ENCODE measurements around the gene ZNF239. TPM values are rescaled to one million over a fixed set of nuclear protein-coding genes. Genes with fewer than 3 reads are reported as not detected.
"Not testable (repeated sequence)": the region's sequence is repeated elsewhere in the genome, so short reads cannot be mapped to it uniquely, and the experiment has no call there.

The ZNF239 gene
- total and polyA plus RNA-seq, 2 experiments from 2014 or later = 6.2 to 6.8 TPM

DNA sequence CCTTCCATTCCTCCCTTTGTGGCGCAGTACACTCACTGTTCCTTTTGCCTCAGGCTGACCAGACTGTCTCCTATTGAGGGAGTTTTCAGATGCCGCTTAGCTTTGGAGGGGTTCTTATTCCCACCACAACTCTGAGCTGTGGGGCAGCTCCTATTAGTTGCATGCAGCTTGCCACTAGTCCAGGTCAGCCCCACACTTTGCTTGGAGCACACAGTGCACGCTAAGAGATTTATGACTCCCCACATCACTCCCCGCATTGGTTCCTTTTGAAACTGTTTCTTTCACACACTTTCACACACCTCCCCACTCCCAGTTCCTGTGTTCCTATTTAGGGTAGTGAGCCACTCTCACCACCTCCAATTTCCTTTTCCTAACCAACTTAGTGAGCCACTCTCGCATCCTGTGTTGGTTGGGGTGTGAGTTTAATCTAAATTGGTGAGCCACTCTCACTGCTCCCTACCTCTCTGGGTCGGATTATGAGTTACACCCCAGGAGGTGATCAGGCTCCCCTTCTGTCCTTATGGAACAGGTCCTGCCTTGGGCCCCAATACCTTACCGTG is 21.4 kb upstream of the ZNF239 start:
- 66 to 71% methylated on average over 7 of the region's 7 CpGs for WGBS, 2 experiments (ENCODE audit: low coverage in 1 of 2, low lambda C conversion rate in 2 of 2, missing lambda C conversion rate in 2 of 2)

DNA sequence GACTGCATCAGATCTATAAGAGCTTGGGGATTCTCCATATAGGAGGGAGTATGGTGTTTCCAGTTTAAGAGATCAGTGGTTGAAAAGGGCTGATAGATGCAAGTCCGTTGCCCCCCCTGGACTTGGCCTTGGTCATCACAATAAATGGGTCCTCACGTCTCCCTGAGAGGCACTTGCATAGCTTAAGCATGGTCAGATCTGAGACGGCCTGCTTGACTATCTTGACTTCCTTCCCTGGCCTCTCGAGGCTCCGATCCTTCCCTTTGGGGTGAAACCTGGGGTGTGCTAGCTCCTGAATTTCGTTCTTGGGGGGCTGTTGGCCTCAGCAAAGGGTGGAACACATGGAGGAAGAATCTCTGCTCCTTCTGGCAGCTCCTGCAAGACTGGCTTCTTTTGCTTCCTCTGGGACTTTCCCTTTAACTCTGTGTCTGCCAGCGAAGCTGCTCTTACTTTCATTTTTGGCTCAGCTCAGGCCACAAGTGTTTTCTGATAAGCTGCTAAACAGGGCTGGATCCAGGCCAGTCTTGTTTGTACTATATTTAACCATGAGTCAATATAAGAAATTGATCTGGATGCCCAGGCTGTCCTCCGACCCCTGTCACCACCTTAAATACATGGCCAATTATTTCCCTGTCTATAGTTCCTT is 20.7 kb upstream of the ZNF239 start:
- H3K4me3 ChIP-seq = peak overlapping the region; percentile 46
- H2AFZ ChIP-seq = peak overlapping the region; percentile 85
- no peaks in the 10 kb centered on the region for H3K36me3 ChIP-seq (ENCODE audit: low read depth)
- H3K9ac ChIP-seq = peak overlapping the region; percentile 46
- H3K4me1 ChIP-seq (ENCODE audit: insufficient read depth) = no peaks in the 10 kb centered on the region
- no peaks in the 10 kb centered on the region for H3K79me2 ChIP-seq (ENCODE audit: insufficient read depth)
- in situ Hi-C loops (cut with MboI) = no loop called here
- H3F3A ChIP-seq (ENCODE audit: insufficient read depth) = no peaks in the 10 kb centered on the region
- no peak for TF ChIP-seq EZH2 (IDR thresholded peaks at IDR 0.05; ENCODE audit: insufficient read depth, poor library complexity, severe bottlenecking)
- no peak for TF ChIP-seq EZH2phosphoT487 (IDR thresholded peaks at IDR 0.05; ENCODE audit: insufficient read depth, low read depth)
- H3K27me3 ChIP-seq (replicated peaks; ENCODE audit: insufficient read depth) = 0 out of 2 replicates have a peak, but pooled peaks cover 6% of the 10 kb centered on the region
- no peaks in the 10 kb centered on the region for H3K9me3 ChIP-seq (ENCODE audit: low read depth)
- H3K4me2 ChIP-seq (ENCODE audit: unreplicated experiment) = peak overlapping the region; percentile 73
- 26 to 34% methylated on average over 8 of the region's 8 CpGs for WGBS, 2 experiments (ENCODE audit: low coverage in 1 of 2, low lambda C conversion rate in 2 of 2, missing lambda C conversion rate in 2 of 2)
- DNase-seq = peak; percentile 41
- no peaks in the 10 kb centered on the region for H3K9me2 ChIP-seq (ENCODE audit: insufficient read depth)
- no peak overlapping the region for H3K27ac ChIP-seq
- H4K20me1 ChIP-seq (ENCODE audit: insufficient read depth) = no peaks in the 10 kb centered on the region

More for the DNA sequence above, 21.4 kb upstream of the ZNF239 start:
- Histone ChIP-seq H3K36me3 (ENCODE audit: low read depth) (no peaks in the 10 kb centered on the region), H3K4me1 (ENCODE audit: insufficient read depth) (no peaks in the 10 kb centered on the region), H3K4me3 (peak overlapping the region; percentile 46; the same call in 1 of the 2 replicates), H3K9me2 (ENCODE audit: insufficient read depth) (no peaks in the 10 kb centered on the region), H3K9me3 (ENCODE audit: low read depth) (no peaks in the 10 kb centered on the region), H3K9ac (no peak overlapping the region), H3F3A (ENCODE audit: insufficient read depth) (no peaks in the 10 kb centered on the region), H3K27me3 (replicated peaks; ENCODE audit: insufficient read depth) (0 out of 2 replicates have a peak, but pooled peaks cover 3% of the 10 kb centered on the region), H3K4me2 (ENCODE audit: unreplicated experiment) (peak overlapping the region; percentile 73), H3K79me2 (ENCODE audit: insufficient read depth) (no peaks in the 10 kb centered on the region), H4K20me1 (ENCODE audit: insufficient read depth) (no peaks in the 10 kb centered on the region), H3K27ac (no peak overlapping the region), H2AFZ (peak overlapping the region; percentile 85)
- DNase-seq = peak; percentile 5
- no peak for TF ChIP-seq EZH2 (IDR thresholded peaks at IDR 0.05; ENCODE audit: insufficient read depth, poor library complexity, severe bottlenecking)
- no peak for TF ChIP-seq EZH2phosphoT487 (IDR thresholded peaks at IDR 0.05; ENCODE audit: insufficient read depth, low read depth)
- in situ Hi-C loops (cut with MboI) = no loop called here

DNA sequence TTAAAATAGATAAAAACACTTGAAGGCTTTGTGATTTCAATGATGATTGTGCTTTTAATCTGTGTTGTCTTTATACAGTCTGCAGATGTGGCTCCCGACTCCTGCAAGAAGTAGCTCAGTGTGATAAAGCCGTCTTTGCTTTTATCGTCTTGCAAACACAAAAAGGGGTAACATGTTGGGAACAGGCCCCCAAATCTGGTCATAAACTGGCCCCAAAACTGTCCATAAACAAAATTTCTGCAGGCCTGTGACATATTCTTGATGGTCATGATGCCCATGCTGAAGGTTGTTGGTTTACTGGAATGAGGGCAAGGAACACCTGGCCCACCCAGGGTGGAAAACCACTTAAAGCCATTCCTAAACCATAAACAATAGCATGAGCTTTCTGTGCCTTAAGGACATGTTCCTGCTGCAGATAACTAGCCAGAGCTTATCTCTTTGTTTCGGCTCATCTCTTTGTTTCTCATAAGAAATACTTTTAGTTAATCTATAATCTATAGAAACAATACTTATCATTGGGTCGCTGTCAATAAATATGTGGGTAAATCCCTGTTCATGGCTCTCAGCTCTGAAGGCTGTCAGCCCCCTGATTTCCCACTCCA is 17.0 kb upstream of the ZNF239 start:
- TF ChIP-seq EZH2 (IDR thresholded peaks at IDR 0.05; ENCODE audit: insufficient read depth, poor library complexity, severe bottlenecking) (no peak), EZH2phosphoT487 (IDR thresholded peaks at IDR 0.05; ENCODE audit: insufficient read depth, low read depth) (no peak)
- Histone ChIP-seq H3K4me2 (ENCODE audit: unreplicated experiment) (no peak overlapping the region), H3K4me3 (no peak overlapping the region), H3K27ac (no peak overlapping the region), H3K27me3 (replicated peaks; ENCODE audit: insufficient read depth) (0 out of 2 replicates have a peak, but pooled peaks cover 6% of the 10 kb centered on the region), H4K20me1 (ENCODE audit: insufficient read depth) (no peaks in the 10 kb centered on the region), H3K9me2 (ENCODE audit: insufficient read depth) (no peaks in the 10 kb centered on the region), H2AFZ (no peak overlapping the region), H3K9ac (no peak overlapping the region), H3F3A (ENCODE audit: insufficient read depth) (no peaks in the 10 kb centered on the region), H3K79me2 (ENCODE audit: insufficient read depth) (no peaks in the 10 kb centered on the region), H3K36me3 (ENCODE audit: low read depth) (no peaks in the 10 kb centered on the region), H3K9me3 (ENCODE audit: low read depth) (no peaks in the 10 kb centered on the region), H3K4me1 (ENCODE audit: insufficient read depth) (no peaks in the 10 kb centered on the region)
- in situ Hi-C loops (cut with MboI) = no loop called here
- 64 to 71% methylated on average over 5 of the region's 5 CpGs for WGBS, 2 experiments (ENCODE audit: low coverage in 1 of 2, low lambda C conversion rate in 2 of 2, missing lambda C conversion rate in 2 of 2)
- DNase-seq = no peak

GRCh38 chr10:43586730-43587115 is 12.3 kb upstream of the ZNF239 start:
- H4K20me1 ChIP-seq (ENCODE audit: insufficient read depth); H3K4me1 ChIP-seq (ENCODE audit: insufficient read depth); H3F3A ChIP-seq (ENCODE audit: insufficient read depth); H3K9me3 ChIP-seq (ENCODE audit: low read depth); H2AFZ ChIP-seq; H3K4me3 ChIP-seq; H3K79me2 ChIP-seq (ENCODE audit: insufficient read depth); H3K9ac ChIP-seq; DNase-seq; H3K27me3 ChIP-seq (replicated peaks; ENCODE audit: insufficient read depth); H3K4me2 ChIP-seq (ENCODE audit: unreplicated experiment); in situ Hi-C loops (cut with MboI); H3K9me2 ChIP-seq (ENCODE audit: insufficient read depth); H3K27ac ChIP-seq; H3K36me3 ChIP-seq (ENCODE audit: low read depth): not testable (repeated sequence)
- 48 to 54% methylated on average over 3 of the region's 3 CpGs for WGBS, 2 experiments (ENCODE audit: low coverage in 1 of 2, low lambda C conversion rate in 2 of 2, missing lambda C conversion rate in 2 of 2)

Measured in GM23248 (cell line).